K562 (cell line): ENCODE data around the gene GZF1. TPM values are rescaled to one million over a fixed set of nuclear protein-coding genes. Genes with fewer than 3 reads are reported as not detected.

Source experiments
- ATF3 ChIP-seq, 2 experiments: fragments of 450-650 bp in 1 of 2; sonication (generic) in 1 of 2; formaldehyde crosslinking in 1 of 2; IDR thresholded peaks in 1 of 2; conservative IDR thresholded peaks in 1 of 2; 2 replicates each; pipeline versions ENCODE4 v1.6.1 to v1.8.1; 2016 to 2023; ENCODE audit warnings: mild to moderate bottlenecking in 2 of 2, moderate library complexity in 2 of 2, inconsistent platforms in 1 of 2, missing genetic modification reagents in 1 of 2
- ESRRA ChIP-seq: fragments of 450-650 bp; IDR thresholded peaks from 2 replicates; pipeline ENCODE4 v1.6.1; 2014; ENCODE audit warnings: low read depth, mild to moderate bottlenecking, moderate library complexity, borderline replicate concordance
- FOXA1 ChIP-seq: fragments of 450-650 bp; IDR thresholded peaks from 2 replicates; pipeline ENCODE4 v1.6.1; 2016; ENCODE audit warnings: mild to moderate bottlenecking, borderline replicate concordance
- HMGXB4 ChIP-seq: sonication (generic); formaldehyde crosslinking; IDR thresholded peaks from 2 replicates; pipeline ENCODE4 v1.8.1; 2023; ENCODE audit warnings: mild to moderate bottlenecking, missing genetic modification reagents
- ILF3 ChIP-seq: fragments of 450-650 bp; IDR thresholded peaks from 2 replicates; pipeline ENCODE4 v1.6.1; 2018; ENCODE audit warnings: antibody characterized with exemption, mild to moderate bottlenecking, moderate library complexity, borderline replicate concordance
- PATZ1 ChIP-seq: fragments of 250-450 bp; sonication (Bioruptor Pico); IDR thresholded peaks from 2 replicates; pipeline ENCODE4 v1.5.0; 2020; ENCODE audit warnings: mild to moderate bottlenecking, borderline replicate concordance
- SAFB2 ChIP-seq: fragments of 200-400 bp; formaldehyde crosslinking; IDR thresholded peaks from 2 replicates; pipeline ENCODE4 v1.6.1; 2018; ENCODE audit warnings: borderline replicate concordance, low read length, low read depth, moderate library complexity; ENCODE audit not compliant: severe bottlenecking
- SPI1 ChIP-seq: IDR thresholded peaks from 2 replicates; pipeline ENCODE4 v1.6.1; 2011; ENCODE audit warnings: low read depth, low read length, control low read depth, borderline replicate concordance
- XRCC3 ChIP-seq: fragments of 450-650 bp; IDR thresholded peaks from 2 replicates; pipeline ENCODE4 v1.6.1; 2017; ENCODE audit warnings: mild to moderate bottlenecking, moderate library complexity
- ZBTB17 ChIP-seq: fragments of 450-650 bp; formaldehyde crosslinking; IDR thresholded peaks from 2 replicates; pipeline ENCODE4 v1.4.0; 2020; ENCODE audit warnings: mild to moderate bottlenecking
- ZBTB43 ChIP-seq: sonication (generic); formaldehyde crosslinking; IDR thresholded peaks from 2 replicates; pipeline ENCODE4 v1.8.0; 2023; ENCODE audit warnings: mild to moderate bottlenecking, missing genetic modification reagents
- ZNF184 ChIP-seq: sonication (generic); formaldehyde crosslinking; IDR thresholded peaks from 2 replicates; pipeline ENCODE4 v1.5.0; 2020; ENCODE audit warnings: missing genetic modification reagents
- ZNF592 ChIP-seq: fragments of 450-650 bp; IDR thresholded peaks from 2 replicates; pipeline ENCODE4 v1.6.1; 2017; ENCODE audit warnings: antibody characterized with exemption, mild to moderate bottlenecking
- polyA plus RNA-seq, 8 experiments: library from polyadenylated mRNA; depleted of rRNA in 4 of 8; stranded (reverse) in 5 of 8; unstranded in 3 of 8; fragments of >200 nt; fragmentation: Nextera tagmentation in 2 of 8; fragmentation: Illumina TruSeq in 1 of 8; extraction: Ambion mirVana in 2 of 8; extraction: Trizol in 1 of 8; gene quantifications; 2 replicates each; pipeline versions ENCODE4 v1.2.1 to v1.2.3, GENCODE V29; 2011 to 2014; ENCODE audit warnings: inconsistent platforms in 1 of 8, missing spikeins in 1 of 8
- total RNA-seq, 7 experiments: library from RNA; depleted of rRNA in 6 of 7; stranded (reverse); fragments of >200 nt in 6 of 7; fragmentation: Illumina TruSeq in 2 of 7; extraction: Trizol in 2 of 7; gene quantifications; 2 replicates each; pipeline versions ENCODE4 v1.2.1 to v1.2.3, GENCODE V29; 2011 to 2021; ENCODE audit warnings: low replicate concordance in 1 of 7

The GZF1 gene
- total and polyA plus RNA-seq, 9 of the 15 experiments (the other 6 are each of a cell fraction or from before 2014, with no cell fraction given), result 1.2 to 15.7 (median 7.4) TPM

GRCh38 chr20:23361476-23362391 lies at the start of gene GZF1 (continued):
- TF ChIP-seq ZBTB43 (CRISPR knock-in tag), result no peak
- TF ChIP-seq ESRRA, result peak; percentile 93; the same call in 1 of the 2 replicates
- TF ChIP-seq ZBTB17 (CRISPR knock-in tag), result no peak
- no peak for TF ChIP-seq SAFB2
- no peak for TF ChIP-seq FOXA1
- TF ChIP-seq HMGXB4, result no peak
- TF ChIP-seq ZNF592, result peak; percentile 43; the same call in 1 of the 2 replicates
- peak; percentile 17; the same call in 1 of the 2 replicates for TF ChIP-seq SPI1
- TF ChIP-seq ILF3, result no peak
- peak; percentile 100 for TF ChIP-seq ATF3 (IDR thresholded peaks at IDR 0.05)
- TF ChIP-seq ATF3 (CRISPR knock-in tag; conservative IDR thresholded peaks at IDR 0.05), result peak; percentile 100
- no peak for TF ChIP-seq ZNF184
- TF ChIP-seq PATZ1 (CRISPR knock-in tag), result no peak
- TF ChIP-seq XRCC3, result no peak
